HG03439 (cell line): ENCODE results near the gene GABRB3.
"Not testable (repeated sequence)": the region's sequence is repeated elsewhere in the genome, so short reads cannot be mapped to it uniquely, and the experiment has no call there.

Experiments
- ATAC-seq: cut with Tn5 transposase; IDR thresholded peaks from one replicate; pipeline ENCODE4 v1.9.1; 2021; ENCODE audit warnings: mild to moderate bottlenecking, moderate library complexity; ENCODE audit not compliant: unreplicated experiment

GABRB3 gene

GRCh38 chr15:26736502-26737248, 36.2 kb downstream of the GABRB3 start:
- no peak for ATAC-seq

DNA sequence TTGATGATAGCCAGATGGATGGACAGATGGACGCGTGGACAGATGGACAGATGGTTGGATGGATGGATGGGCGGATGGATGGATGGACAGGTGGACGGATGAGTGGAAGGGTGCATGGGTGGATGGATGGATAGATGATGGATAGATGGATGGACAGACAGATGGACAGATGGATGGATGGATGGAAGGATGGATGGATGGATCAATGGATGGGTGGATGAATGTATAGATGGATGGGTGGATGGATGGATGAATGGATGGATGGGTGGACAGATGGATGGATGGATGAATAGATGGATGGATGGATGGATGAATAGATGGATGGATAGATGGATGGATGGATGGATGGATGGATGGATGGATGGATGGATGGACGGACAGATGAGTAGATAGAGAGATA, 40.9 kb downstream of the GABRB3 start:
- no peak for ATAC-seq

GRCh38 chr15:26729581-26729980, 43.3 kb downstream of the GABRB3 start:
- no peak for ATAC-seq

GRCh38 chr15:26729030-26729429, 43.8 kb downstream of the GABRB3 start:
- ATAC-seq, result no peak

- ATAC-seq, result no peak
Measured at GRCh38 chr15:26724381-26725150, 48.3 kb downstream of the GABRB3 start.

GRCh38 chr15:26722621-26723160, 50.2 kb downstream of the GABRB3 start:
- no peak for ATAC-seq

- ATAC-seq, result no peak
Measured at GRCh38 chr15:26721232-26721967, 51.5 kb downstream of the GABRB3 start.

DNA sequence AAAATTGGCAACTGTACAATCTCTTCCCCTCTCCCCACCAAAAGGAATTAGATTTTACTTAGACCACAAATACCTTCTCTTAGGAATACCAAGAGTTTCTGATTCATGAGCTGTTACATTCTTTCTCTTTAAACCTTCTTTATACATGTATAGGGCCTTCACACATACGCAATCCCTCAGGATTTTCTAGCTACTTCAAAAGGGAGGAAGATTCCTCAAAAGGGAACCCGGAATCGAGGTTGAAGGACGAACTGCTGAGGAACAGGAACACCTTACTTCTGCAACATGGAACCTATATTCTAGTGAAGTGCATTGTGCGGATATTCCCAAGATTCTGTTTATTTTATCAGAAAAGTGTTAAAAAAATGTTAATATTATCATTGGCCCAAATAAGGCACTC, 52.3 kb downstream of the GABRB3 start:
- ATAC-seq, result no peak

- not testable (repeated sequence) for ATAC-seq
Measured at GRCh38 chr15:26719866-26720265, 53.0 kb downstream of the GABRB3 start.

DNA sequence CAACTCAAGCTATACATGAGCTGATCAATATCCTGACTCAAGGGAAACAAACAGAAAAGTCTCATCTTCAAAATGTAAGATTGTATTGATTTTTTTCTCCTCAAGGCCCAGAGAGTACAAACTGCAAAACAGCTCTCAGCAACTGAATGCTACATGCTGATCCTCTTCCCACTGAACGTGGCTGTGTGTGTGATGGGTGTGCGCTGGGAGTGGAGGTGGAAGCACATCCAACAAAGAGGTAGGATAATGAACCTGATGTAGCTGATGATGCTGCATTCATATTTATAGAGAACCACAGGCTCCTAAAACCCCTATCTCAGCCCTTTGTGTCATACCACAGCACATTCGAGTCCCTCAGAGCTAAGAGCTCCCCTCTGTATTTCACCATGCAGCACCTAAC, 56.8 kb downstream of the GABRB3 start:
- no peak for ATAC-seq

DNA sequence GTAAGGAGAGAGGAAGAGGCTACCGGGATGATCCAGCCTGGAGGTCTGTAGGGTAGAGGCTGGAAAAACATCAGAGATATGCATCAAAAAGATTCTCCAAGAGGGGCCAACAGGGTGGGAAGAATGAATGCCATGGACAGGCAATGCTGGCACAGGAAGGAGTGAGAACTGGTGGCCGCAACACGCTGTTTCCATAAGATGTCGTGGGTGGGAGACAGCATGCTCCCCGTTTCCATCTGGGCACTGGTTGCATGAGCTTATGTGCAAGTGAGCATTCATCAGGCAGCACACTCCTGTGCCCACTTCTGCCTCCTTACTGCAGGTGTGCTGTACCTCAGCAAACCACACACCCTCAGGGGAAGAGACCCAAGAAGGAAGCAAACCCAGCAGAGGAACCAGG, 59.4 kb downstream of the GABRB3 start:
- no peak for ATAC-seq

- ATAC-seq, result no peak
Measured at GRCh38 chr15:26712335-26712734, 60.5 kb downstream of the GABRB3 start.

GRCh38 chr15:26711445-26711844, 61.4 kb downstream of the GABRB3 start:
- ATAC-seq, result no peak

DNA sequence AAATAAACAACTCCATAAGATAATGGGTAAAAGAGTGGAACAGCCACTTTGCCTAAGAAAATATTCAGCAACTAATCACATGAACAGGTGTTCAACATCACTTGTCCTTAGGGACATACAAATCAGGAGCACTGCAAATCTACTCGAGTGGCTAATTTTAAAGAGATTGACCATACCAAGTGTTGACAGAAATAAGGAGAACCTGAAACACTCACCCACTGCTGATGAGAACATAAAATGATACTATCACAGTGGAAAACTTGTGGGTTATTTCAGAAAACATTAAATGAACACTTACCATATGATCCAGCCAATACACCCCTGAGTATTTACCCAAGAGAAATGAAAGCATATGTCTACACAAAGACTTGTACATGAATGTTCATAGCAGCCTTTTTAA, 70.5 kb downstream of the GABRB3 start:
- ATAC-seq, result no peak

DNA sequence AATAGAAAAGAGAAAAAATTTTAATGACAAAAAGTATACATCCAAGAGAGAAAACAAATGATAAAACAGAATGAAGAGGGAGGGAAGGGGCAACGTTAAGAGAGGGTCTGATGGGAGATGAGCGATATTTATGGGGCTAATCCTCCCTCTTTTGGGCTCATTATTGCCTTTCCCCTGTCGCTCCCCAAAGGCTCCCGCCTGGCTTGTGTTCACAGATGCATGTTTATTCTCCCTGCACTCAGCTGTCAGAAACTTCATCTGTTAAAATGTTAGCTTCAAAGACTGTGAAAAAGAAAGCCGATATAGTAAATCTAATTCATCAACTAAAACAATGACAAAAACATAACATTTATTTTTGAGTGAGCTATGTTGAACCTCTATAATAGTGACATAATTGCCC, 74.3 kb downstream of the GABRB3 start:
- no peak for ATAC-seq

DNA sequence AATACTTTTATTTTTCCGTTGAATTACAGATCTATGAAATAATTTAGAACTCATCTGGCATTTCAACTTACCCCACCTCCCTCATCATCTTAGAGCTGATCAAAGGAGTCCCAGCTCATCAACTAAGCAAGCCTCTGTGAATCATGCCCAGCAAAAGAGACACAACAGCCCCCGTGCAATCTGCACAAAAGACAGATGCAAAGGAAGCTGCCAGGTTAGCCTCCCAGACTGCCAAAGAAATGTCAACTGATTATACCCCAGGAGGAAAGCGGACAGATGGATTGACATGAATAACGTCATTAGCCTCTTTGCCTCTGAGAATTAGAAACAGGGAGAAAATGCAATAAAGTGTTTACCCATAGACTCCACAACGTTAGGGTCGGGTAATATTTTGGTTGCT, 75.0 kb downstream of the GABRB3 start:
- no peak for ATAC-seq

- ATAC-seq, result no peak
Measured at GRCh38 chr15:26691249-26691648, 81.6 kb downstream of the GABRB3 start.

DNA sequence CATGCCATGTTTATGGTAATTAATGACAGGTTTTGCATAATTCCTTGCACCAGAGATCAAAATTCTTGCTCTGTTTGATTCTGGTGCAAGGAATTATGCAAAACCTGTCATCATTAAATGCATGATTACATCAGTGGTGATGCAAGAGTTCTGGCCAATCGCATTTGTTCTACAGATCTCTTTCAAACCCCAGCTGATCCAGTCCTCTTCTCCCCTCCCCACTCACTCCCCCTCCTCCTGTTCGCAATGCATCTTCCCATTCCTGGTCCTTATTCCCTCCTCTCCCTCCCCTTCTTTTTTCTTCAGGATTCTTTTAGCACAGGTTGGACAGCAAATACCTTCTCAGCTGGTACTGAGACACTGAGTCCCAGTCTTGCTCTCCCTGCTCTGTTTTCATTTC, 82.1 kb downstream of the GABRB3 start:
- ATAC-seq, result no peak

GRCh38 chr15:26689462-26689861, 83.4 kb downstream of the GABRB3 start:
- no peak for ATAC-seq

DNA sequence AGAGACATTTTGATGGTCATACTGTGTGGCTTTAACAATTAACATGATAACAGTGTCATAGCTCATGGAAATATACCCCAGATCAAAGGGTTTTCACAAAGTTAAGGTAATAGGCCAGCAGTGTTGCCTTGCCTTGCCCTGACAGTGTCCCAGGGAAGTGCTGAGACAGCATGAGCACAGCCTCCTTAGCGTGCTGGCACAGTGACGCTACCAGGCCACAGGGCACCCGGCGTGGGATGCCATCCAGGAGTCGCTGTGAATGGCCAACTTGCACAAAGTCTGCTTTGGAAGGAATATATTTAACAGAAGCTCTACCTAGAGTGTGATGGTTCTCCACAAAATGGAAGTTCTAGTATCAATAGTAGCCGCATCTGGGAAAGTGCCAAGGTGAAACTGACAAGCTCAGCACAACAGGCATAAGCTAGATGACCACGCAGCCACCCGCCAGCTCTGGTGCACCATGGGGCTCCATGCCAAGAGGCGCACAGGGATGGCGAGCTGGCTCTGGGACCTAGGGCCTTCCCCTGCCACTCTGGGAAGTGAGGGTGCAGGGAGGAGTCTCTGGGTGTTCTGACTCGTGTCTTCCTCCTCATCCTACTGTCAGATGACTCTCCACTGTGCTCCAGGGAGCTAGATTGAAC, 86.2 kb downstream of the GABRB3 start:
- ATAC-seq, result no peak

DNA sequence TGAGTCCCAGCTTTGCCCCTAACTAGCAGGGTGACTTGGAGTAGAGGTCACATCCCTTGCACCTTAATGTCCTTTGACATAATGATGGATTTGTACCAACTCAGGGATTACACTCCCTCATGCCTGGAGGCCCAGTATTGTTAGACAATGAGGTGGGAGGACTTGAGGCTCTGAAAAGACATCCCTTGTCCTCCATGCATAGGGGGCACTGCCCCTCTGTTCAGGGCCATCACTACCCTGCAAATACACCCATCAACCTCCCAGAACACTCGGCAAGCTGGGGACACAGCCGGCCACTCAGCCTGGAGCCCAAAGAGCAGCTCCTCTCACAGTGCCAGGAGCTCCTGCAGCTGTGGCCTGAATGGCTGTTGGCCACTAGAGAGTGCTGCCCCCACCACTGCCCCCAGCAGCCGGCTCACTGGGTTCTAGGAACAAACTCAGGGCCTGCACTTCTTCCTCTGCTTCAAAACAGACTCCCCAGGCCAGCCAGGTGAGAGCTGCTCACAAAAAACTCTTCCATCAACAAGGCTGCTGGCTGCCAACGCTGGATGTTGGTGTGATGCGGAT, 90.2 kb downstream of the GABRB3 start:
- ATAC-seq, result no peak
